ENCODE data around the gene AZGP1. TPM values are rescaled to one million over a fixed set of nuclear protein-coding genes. Genes with fewer than 3 reads are reported as not detected.
"Not testable (repeated sequence)": the region's sequence is repeated elsewhere in the genome, so short reads cannot be mapped to it uniquely, and the experiment has no call there.

Gene AZGP1
- total and polyA plus RNA-seq, 2 of the 13 experiments (the other 11 are each of a cell fraction or from before 2014, with no cell fraction given): 93.8 to 229 TPM

DNA sequence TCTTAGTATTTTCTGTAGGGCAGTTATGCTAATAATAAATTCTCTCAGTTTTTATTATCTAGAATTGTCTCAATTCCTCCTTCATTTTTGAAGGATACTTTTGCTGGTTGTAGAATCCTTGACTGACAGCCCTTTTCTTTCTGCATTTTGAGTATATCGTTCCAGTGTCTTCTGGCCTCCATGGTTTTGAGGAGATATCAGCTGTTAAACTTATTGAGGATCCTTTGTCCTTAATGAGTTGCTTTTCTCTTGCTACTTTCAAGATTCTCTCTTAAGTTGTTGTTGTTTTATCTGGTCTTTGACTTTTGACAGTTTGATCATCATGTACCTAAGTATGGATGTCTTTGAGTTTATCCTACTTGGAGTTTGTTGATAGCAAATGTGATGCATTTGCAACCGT lies 37.5 kb downstream of the AZGP1 start:
- no peak for ATAC-seq
- H3K9ac ChIP-seq (ENCODE audit: insufficient read depth, low read depth, low read length): no peak overlapping the region
- no peaks in the 10 kb centered on the region for H3K36me3 ChIP-seq (replicated peaks in 1 of 2; ENCODE audit: control insufficient read depth in 1 of 2, insufficient read depth in 2 of 2, low read length in 2 of 2)
- H3K79me2 ChIP-seq (ENCODE audit: insufficient read depth, low read length): no peaks in the 10 kb centered on the region
- 42% methylated on average over 2 of the region's 2 CpGs for WGBS (ENCODE audit: low lambda C conversion rate)
- peaks cover 9% of the 10 kb centered on the region for H3K9me3 ChIP-seq (ENCODE audit: low read length)
- FAIRE-seq: no peak
- BruUV-seq (replicated peaks): no TSS peak
- H3K4me2 ChIP-seq (ENCODE audit: low read depth, low read length): no peak overlapping the region
- CTCF ChIA-PET (ENCODE audit: low intra/inter-chr PET ratio, low total read pairs): no interaction called here
- H2AFZ ChIP-seq (ENCODE audit: low read length): no peak overlapping the region
- intact Hi-C loops (cut with micrococcal nuclease; ENCODE audit: unreplicated experiment) (no loop called here), in situ Hi-C loops (cut with HindIII; ENCODE audit: extremely low pct_ligation_motif_present, low pct_unique_long_range_greater_than_20kb) (no loop called here)
- no peak overlapping the region for H3K4me3 ChIP-seq (replicated peaks in 1 of 3; ENCODE audit: insufficient read depth in 1 of 3, low read depth in 2 of 3, low read length in 3 of 3)
- TF ChIP-seq ZNF317 (CRISPR knock-in tag; IDR thresholded peaks at IDR 0.05) (peak; percentile 99), NR2F2 (IDR thresholded peaks at IDR 0.05; ENCODE audit: borderline replicate concordance, low read depth) (no peak)
- POLR2A ChIA-PET: no interaction called here
- no peak overlapping the region for H3K27ac ChIP-seq (ENCODE audit: extremely low read length, insufficient read depth, low read length)
- no peak for DNase-seq (ENCODE audit: low spot score)
- H3K4me1 ChIP-seq (ENCODE audit: insufficient read depth, low read length): peaks cover 16% of the 10 kb centered on the region
- no peaks in the 10 kb centered on the region for H3K27me3 ChIP-seq (ENCODE audit: control insufficient read depth in 1 of 2, insufficient read depth in 2 of 2, low read length in 2 of 2)
- H4K20me1 ChIP-seq (ENCODE audit: insufficient read depth, low read length): no peaks in the 10 kb centered on the region

DNA sequence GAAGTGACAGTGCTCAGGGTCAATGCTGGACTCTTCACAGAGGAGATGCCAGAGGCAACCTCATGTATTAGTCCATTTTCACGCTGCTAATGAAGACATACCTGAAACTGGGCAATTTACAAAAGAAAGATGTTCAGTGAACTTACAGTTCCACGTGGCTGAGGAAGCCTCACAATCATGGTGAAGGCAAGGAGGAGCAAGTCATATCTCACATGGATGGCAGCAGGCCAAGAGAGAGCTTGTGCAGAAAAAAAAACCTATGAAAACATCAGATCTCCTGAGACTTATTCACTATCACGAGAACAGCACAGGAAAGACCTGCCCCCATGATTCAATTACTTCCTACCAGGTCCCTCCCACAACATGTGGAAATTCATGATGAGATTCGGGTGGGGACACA lies 40.8 kb downstream of the AZGP1 start:
- H3K36me3 ChIP-seq (replicated peaks in 1 of 2; ENCODE audit: control insufficient read depth in 1 of 2, insufficient read depth in 2 of 2, low read length in 2 of 2); DNase-seq (ENCODE audit: low spot score); H3K9me3 ChIP-seq (ENCODE audit: low read length); H3K27ac ChIP-seq (ENCODE audit: extremely low read length, insufficient read depth, low read length); in situ Hi-C loops (cut with HindIII; ENCODE audit: extremely low pct_ligation_motif_present, low pct_unique_long_range_greater_than_20kb); H3K9ac ChIP-seq (ENCODE audit: insufficient read depth, low read depth, low read length); POLR2A ChIA-PET; FAIRE-seq; H3K4me2 ChIP-seq (ENCODE audit: low read depth, low read length); H3K27me3 ChIP-seq (ENCODE audit: control insufficient read depth in 1 of 2, insufficient read depth in 2 of 2, low read length in 2 of 2); H2AFZ ChIP-seq (ENCODE audit: low read length); H3K79me2 ChIP-seq (ENCODE audit: insufficient read depth, low read length); intact Hi-C loops (cut with micrococcal nuclease; ENCODE audit: unreplicated experiment); ATAC-seq; H4K20me1 ChIP-seq (ENCODE audit: insufficient read depth, low read length); H3K4me3 ChIP-seq (replicated peaks in 1 of 3; ENCODE audit: insufficient read depth in 1 of 3, low read depth in 2 of 3, low read length in 3 of 3); BruUV-seq (replicated peaks); CTCF ChIA-PET (ENCODE audit: low intra/inter-chr PET ratio, low total read pairs): not testable (repeated sequence)
- 9% methylated on average over 3 of the region's 4 CpGs for WGBS (ENCODE audit: low lambda C conversion rate)
- H3K4me1 ChIP-seq (ENCODE audit: insufficient read depth, low read length): peaks cover 21% of the 10 kb centered on the region

DNA sequence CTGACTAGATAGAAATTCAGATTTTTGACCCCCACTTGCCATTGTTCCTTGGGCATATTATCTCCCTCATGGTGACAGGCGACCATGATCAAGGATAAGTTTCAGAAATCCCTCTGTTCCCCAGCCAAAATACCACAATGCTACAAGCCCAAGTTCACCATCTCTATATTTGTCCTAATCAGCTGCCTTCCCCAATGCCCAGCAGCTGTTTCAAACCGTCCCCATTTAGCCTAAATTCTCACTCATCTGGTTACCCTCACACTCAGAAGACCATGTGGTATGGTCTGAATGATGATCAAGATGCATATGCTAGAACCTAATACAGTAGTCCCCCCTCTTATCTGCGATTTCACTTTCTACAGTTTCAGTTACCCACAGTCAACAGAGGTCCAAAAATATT lies 45.5 kb downstream of the AZGP1 start:
- POLR2A ChIA-PET: interaction anchor here (1.3 to 3.1 kb wide), 2 partner anchors 11 to 60 kb away, joined by 4 to 50 read pairs; partner anchors contain the start of gene TRIM4
- no peak for ATAC-seq
- WGBS (ENCODE audit: low lambda C conversion rate): 50% methylated on average over 3 of the region's 3 CpGs
- H3K27me3 ChIP-seq (ENCODE audit: control insufficient read depth in 1 of 2, insufficient read depth in 2 of 2, low read length in 2 of 2): no peaks in the 10 kb centered on the region
- no peaks in the 10 kb centered on the region for H4K20me1 ChIP-seq (ENCODE audit: insufficient read depth, low read length)
- intact Hi-C loops (cut with micrococcal nuclease; ENCODE audit: unreplicated experiment): no loop called here
- no peaks in the 10 kb centered on the region for H3K36me3 ChIP-seq (replicated peaks in 1 of 2; ENCODE audit: control insufficient read depth in 1 of 2, insufficient read depth in 2 of 2, low read length in 2 of 2)
- H3K79me2 ChIP-seq (ENCODE audit: insufficient read depth, low read length): no peaks in the 10 kb centered on the region
- no peak for FAIRE-seq
- H2AFZ ChIP-seq (ENCODE audit: low read length): no peak overlapping the region
- in situ Hi-C loops (cut with HindIII; ENCODE audit: extremely low pct_ligation_motif_present, low pct_unique_long_range_greater_than_20kb): no loop called here
- H3K4me3 ChIP-seq (replicated peaks in 1 of 3; ENCODE audit: insufficient read depth in 1 of 3, low read depth in 2 of 3, low read length in 3 of 3): no peak overlapping the region
- H3K4me2 ChIP-seq (ENCODE audit: low read depth, low read length): no peak overlapping the region
- no TSS peak for BruUV-seq (replicated peaks)
- DNase-seq (ENCODE audit: low spot score): no peak
- TF ChIP-seq GATAD1 (CRISPR knock-in tag; IDR thresholded peaks at IDR 0.05) (no peak), KAT2B (IDR thresholded peaks at IDR 0.05; ENCODE audit: borderline replicate concordance, low read depth, low read length) (no peak), KDM5A (IDR thresholded peaks at IDR 0.05; ENCODE audit: borderline replicate concordance, low read length) (no peak), ZNF577 (CRISPR knock-in tag; IDR thresholded peaks at IDR 0.05; ENCODE audit: borderline replicate concordance, low read depth) (no peak)
- TF ChIP-seq, protein P1, sequence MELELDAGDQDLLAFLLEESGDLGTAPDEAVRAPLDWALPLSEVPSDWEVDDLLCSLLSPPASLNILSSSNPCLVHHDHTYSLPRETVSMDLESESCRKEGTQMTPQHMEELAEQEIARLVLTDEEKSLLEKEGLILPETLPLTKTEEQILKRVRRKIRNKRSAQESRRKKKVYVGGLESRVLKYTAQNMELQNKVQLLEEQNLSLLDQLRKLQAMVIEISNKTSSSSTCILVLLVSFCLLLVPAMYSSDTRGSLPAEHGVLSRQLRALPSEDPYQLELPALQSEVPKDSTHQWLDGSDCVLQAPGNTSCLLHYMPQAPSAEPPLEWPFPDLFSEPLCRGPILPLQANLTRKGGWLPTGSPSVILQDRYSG (CRISPR knock-in tag; IDR thresholded peaks at IDR 0.05): no peak
- H3K9ac ChIP-seq (ENCODE audit: insufficient read depth, low read depth, low read length): no peak overlapping the region
- peaks cover 55% of the 10 kb centered on the region for H3K4me1 ChIP-seq (ENCODE audit: insufficient read depth, low read length)
- CTCF ChIA-PET (ENCODE audit: low intra/inter-chr PET ratio, low total read pairs): interaction anchor here (1.4 to 1.8 kb wide), 2 partner anchors 19 to 60 kb away, joined by 5 read pairs; no protein-coding TSS in a partner anchor
- no peak overlapping the region for H3K27ac ChIP-seq (ENCODE audit: extremely low read length, insufficient read depth, low read length)
- no peaks in the 10 kb centered on the region for H3K9me3 ChIP-seq (ENCODE audit: low read length)

Measured in HepG2 (cell line).